GM12801 (cell line): ENCODE measurements around the gene UMODL1.

Source experiments
- CTCF ChIP-seq: IDR thresholded peaks from one replicate; pipeline ENCODE4 v1.5.1; 2011; ENCODE audit warnings: control low read depth; ENCODE audit not compliant: insufficient read length; ENCODE audit errors: extremely low read depth

The UMODL1 gene

GRCh38 chr21:42047821-42048613, 23.1 kb upstream of the UMODL1 start:
- TF ChIP-seq CTCF, result no peak

DNA sequence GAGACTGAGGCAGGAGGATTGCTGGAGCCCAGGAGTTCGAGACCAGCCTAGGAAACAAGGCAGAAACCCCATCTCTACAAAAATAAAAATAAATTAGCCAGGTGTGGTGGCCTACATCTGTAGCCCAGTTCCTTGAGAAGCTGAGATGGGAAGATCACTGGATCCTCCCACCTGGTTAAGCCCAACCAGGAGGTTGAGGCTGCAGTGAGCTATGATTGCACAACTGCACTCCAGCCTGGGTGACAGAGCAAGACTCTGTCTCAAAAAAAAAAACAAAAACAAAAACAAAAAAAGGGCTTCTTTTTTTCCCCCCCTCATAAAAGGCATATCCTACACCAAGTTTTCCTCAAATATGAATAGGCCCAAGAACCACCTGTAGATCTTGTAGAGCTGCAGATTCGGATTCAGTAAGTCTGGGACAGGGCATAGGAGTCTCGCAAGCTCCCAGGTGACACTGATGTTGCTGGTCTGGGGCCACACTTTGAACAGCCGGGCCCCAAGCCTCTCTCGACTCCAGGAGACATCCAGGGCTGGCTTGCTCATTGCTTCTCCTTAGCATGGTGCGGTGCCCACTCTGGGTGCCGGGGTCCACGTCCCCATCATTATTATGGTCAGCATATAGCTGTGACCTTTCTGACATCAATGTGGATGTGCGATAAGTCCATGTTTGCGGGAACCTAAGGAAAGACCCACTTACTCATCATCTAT, 22.1 kb upstream of the UMODL1 start:
- no peak for TF ChIP-seq CTCF

DNA sequence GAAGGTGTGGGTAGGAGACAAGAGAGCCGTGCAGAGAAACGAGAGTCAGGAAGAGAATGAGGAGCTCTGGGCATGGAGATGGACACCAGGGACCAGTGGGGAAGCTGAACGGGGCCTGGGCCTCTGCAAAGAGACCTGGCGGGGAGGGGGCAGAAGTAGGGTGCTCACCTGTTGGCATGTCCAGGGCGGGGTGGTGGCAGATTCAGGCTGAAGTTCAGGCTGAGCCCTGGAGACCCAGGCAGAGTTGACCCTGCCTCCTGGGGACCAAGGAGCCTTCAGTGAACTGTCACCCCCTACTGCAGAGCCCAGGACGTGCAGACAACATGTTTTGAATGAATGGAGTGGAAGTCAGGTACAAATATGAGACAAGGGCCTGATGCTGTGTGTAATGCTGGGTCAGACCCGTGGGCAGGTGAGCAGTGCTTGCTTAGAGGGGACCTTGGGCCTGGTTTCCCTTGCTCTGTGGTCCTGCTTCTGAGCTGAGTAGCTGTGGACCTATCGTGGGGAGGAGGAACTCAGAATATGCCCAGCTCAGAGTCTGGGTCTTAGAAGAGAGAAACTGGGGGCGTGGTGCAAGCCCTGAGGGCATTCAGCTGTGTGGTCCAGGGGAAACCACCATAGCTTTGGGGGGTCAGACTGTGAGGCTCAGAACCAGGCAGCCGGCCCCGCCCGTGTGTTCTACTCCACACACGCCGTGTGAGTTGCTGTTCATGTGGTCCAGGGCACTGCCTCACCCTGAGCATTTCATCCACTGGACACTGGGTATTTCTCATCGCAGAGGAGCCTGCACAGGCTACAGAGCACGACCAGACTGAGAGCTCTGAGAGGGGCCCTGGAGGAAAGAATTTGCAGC, 21.3 kb upstream of the UMODL1 start:
- no peak for TF ChIP-seq CTCF

DNA sequence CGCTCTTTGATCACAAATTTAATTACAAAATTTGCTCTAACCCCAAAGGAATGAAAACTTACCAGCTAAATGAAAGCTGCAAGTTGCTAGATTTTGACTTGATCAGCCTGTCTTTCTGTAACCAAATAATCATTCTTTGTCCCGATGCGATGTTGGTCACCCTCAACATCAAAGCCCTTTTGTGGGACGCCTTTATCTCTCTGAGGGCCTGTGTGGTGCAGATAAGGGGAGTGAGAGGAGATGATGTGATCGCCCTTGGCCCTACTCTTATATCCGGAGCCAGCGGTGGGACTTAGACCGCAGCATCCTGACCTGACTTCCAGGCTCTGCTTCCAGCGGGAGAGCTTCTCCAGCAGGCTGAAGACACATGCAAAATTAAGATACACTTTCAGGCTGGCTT, 19.3 kb upstream of the UMODL1 start:
- TF ChIP-seq CTCF, result no peak

GRCh38 chr21:42055425-42055824, 15.7 kb upstream of the UMODL1 start:
- TF ChIP-seq CTCF, result no peak

GRCh38 chr21:42056468-42056867, 14.6 kb upstream of the UMODL1 start:
- TF ChIP-seq CTCF, result no peak
